ENCODE measurements around the gene NELFB. TPM values are rescaled to one million over a fixed set of nuclear protein-coding genes. Genes with fewer than 3 reads are reported as not detected.

Gene NELFB
- polyA plus RNA-seq, 4 donors = 34.7 to 62.5 (median 40.1) TPM

GRCh38 chr9:137303893-137304382, 48.8 kb downstream of the NELFB start:
- no peak for FAIRE-seq

GRCh38 chr9:137304383-137305059, 49.4 kb downstream of the NELFB start:
- peaks cover 5 to 64% (median 7%) of the 10 kb centered on the region in 3 donors for H3K4me1 ChIP-seq (ENCODE audit: control insufficient read depth in 3 of 3, insufficient read depth in 2 of 3, low read depth in 1 of 3, low read length in 2 of 3)
- WGBS, 3 donors = 20 to 36% (median 26%) methylated on average over 10 to 16 of the region's 16 CpGs

More at GRCh38 chr9:137303893-137304382, 48.8 kb downstream of the NELFB start:
- H3K9me3 ChIP-seq (ENCODE audit: control insufficient read depth in 2 of 2, insufficient read depth in 1 of 2, low read depth in 1 of 2, low read length in 1 of 2) = no peaks in the 10 kb centered on the region
- H3K36me3 ChIP-seq (ENCODE audit: control insufficient read depth in 3 of 3, insufficient read depth in 2 of 3, low read depth in 1 of 3, low read length in 3 of 3) = peaks cover 0 to 14% (median 0%) of the 10 kb centered on the region in 3 donors
- H3K4me3 ChIP-seq (ENCODE audit: low read depth in 1 of 3, low read length in 3 of 3) = no peak overlapping the region
- H3K27me3 ChIP-seq (ENCODE audit: control insufficient read depth in 3 of 3, insufficient read depth in 3 of 3, low read length in 3 of 3) = no peaks in the 10 kb centered on the region
- peak overlapping the region; percentile 34 to 98 (median 91) for H3K27ac ChIP-seq (ENCODE audit: low read depth in 1 of 3, low read length in 2 of 3)
- WGBS, 3 donors = 24 to 72% (median 45%) methylated on average over 16 to 22 of the region's 22 CpGs
- H3K4me1 ChIP-seq (ENCODE audit: control insufficient read depth in 3 of 3, insufficient read depth in 2 of 3, low read depth in 1 of 3, low read length in 2 of 3) = peaks cover 5 to 61% (median 7%) of the 10 kb centered on the region in 3 donors
- DNase-seq = peak in 1 of 2 donors; percentile 33

GRCh38 chr9:137305060-137305797, 50.1 kb downstream of the NELFB start:
- 10 to 20% (median 20%) methylated on average over 30 to 36 of the region's 36 CpGs for WGBS, 3 donors
- Histone ChIP-seq H3K4me3 (ENCODE audit: low read depth in 1 of 3, low read length in 3 of 3) (peak overlapping the region in 2 of 3 donors; percentile 2 to 55), H3K9me3 (ENCODE audit: control insufficient read depth in 2 of 2, insufficient read depth in 1 of 2, low read depth in 1 of 2, low read length in 1 of 2) (no peaks in the 10 kb centered on the region), H3K36me3 (ENCODE audit: control insufficient read depth in 3 of 3, insufficient read depth in 2 of 3, low read depth in 1 of 3, low read length in 3 of 3) (peaks cover 0 to 4% (median 0%) of the 10 kb centered on the region in 3 donors), H3K4me1 (ENCODE audit: control insufficient read depth in 3 of 3, insufficient read depth in 2 of 3, low read depth in 1 of 3, low read length in 2 of 3) (peaks cover 5 to 71% (median 7%) of the 10 kb centered on the region in 3 donors), H3K27me3 (ENCODE audit: control insufficient read depth in 3 of 3, insufficient read depth in 3 of 3, low read length in 3 of 3) (no peaks in the 10 kb centered on the region), H3K27ac (ENCODE audit: low read depth in 1 of 3, low read length in 2 of 3) (peak overlapping the region; percentile 53 to 79 (median 65))
- DNase-seq = peak; percentile 75 to 81
- FAIRE-seq = no peak

More at GRCh38 chr9:137304383-137305059, 49.4 kb downstream of the NELFB start:
- H3K9me3 ChIP-seq (ENCODE audit: control insufficient read depth in 2 of 2, insufficient read depth in 1 of 2, low read depth in 1 of 2, low read length in 1 of 2) = no peaks in the 10 kb centered on the region
- H3K27me3 ChIP-seq (ENCODE audit: control insufficient read depth in 3 of 3, insufficient read depth in 3 of 3, low read length in 3 of 3) = no peaks in the 10 kb centered on the region
- peak in 1 of 2 donors; percentile 52 for DNase-seq
- peaks cover 0 to 9% (median 0%) of the 10 kb centered on the region in 3 donors for H3K36me3 ChIP-seq (ENCODE audit: control insufficient read depth in 3 of 3, insufficient read depth in 2 of 3, low read depth in 1 of 3, low read length in 3 of 3)
- H3K27ac ChIP-seq (ENCODE audit: low read depth in 1 of 3, low read length in 2 of 3) = peak overlapping the region; percentile 8 to 79 (median 65)
- no peak for FAIRE-seq
- peak overlapping the region in 1 of 3 donors; percentile 55 for H3K4me3 ChIP-seq (ENCODE audit: low read depth in 1 of 3, low read length in 3 of 3)

GRCh38 chr9:137305798-137306065, 50.6 kb downstream of the NELFB start:
- WGBS, 3 donors = 8 to 18% (median 9%) methylated on average over 7 to 8 of the region's 8 CpGs
- no peaks in the 10 kb centered on the region for H3K9me3 ChIP-seq (ENCODE audit: control insufficient read depth in 2 of 2, insufficient read depth in 1 of 2, low read depth in 1 of 2, low read length in 1 of 2)
- DNase-seq = no peak
- peak overlapping the region in 2 of 3 donors; percentile 2 to 55 for H3K4me3 ChIP-seq (ENCODE audit: low read depth in 1 of 3, low read length in 3 of 3)
- peaks cover 0 to 4% (median 0%) of the 10 kb centered on the region in 3 donors for H3K36me3 ChIP-seq (ENCODE audit: control insufficient read depth in 3 of 3, insufficient read depth in 2 of 3, low read depth in 1 of 3, low read length in 3 of 3)
- FAIRE-seq = no peak
- H3K27ac ChIP-seq (ENCODE audit: low read depth in 1 of 3, low read length in 2 of 3) = peak overlapping the region in 2 of 3 donors; percentile 65 to 79
- no peaks in the 10 kb centered on the region for H3K27me3 ChIP-seq (ENCODE audit: control insufficient read depth in 3 of 3, insufficient read depth in 3 of 3, low read length in 3 of 3)
- H3K4me1 ChIP-seq (ENCODE audit: control insufficient read depth in 3 of 3, insufficient read depth in 2 of 3, low read depth in 1 of 3, low read length in 2 of 3) = peaks cover 5 to 76% (median 7%) of the 10 kb centered on the region in 3 donors

- peak overlapping the region in 2 of 3 donors; percentile 65 to 79 for H3K27ac ChIP-seq (ENCODE audit: low read depth in 1 of 3, low read length in 2 of 3)
- no peak for FAIRE-seq
- no peaks in the 10 kb centered on the region for H3K27me3 ChIP-seq (ENCODE audit: control insufficient read depth in 3 of 3, insufficient read depth in 3 of 3, low read length in 3 of 3)
- H3K9me3 ChIP-seq (ENCODE audit: control insufficient read depth in 2 of 2, insufficient read depth in 1 of 2, low read depth in 1 of 2, low read length in 1 of 2) = no peaks in the 10 kb centered on the region
- H3K4me1 ChIP-seq (ENCODE audit: control insufficient read depth in 3 of 3, insufficient read depth in 2 of 3, low read depth in 1 of 3, low read length in 2 of 3) = peaks cover 5 to 81% (median 7%) of the 10 kb centered on the region in 3 donors
- H3K36me3 ChIP-seq (ENCODE audit: control insufficient read depth in 3 of 3, insufficient read depth in 2 of 3, low read depth in 1 of 3, low read length in 3 of 3) = peaks cover 0 to 4% (median 0%) of the 10 kb centered on the region in 3 donors
- DNase-seq = no peak
- H3K4me3 ChIP-seq (ENCODE audit: low read depth in 1 of 3, low read length in 3 of 3) = peak overlapping the region in 1 of 3 donors; percentile 55
- 15 to 25% (median 18%) methylated on average over 26 to 30 of the region's 30 CpGs for WGBS, 3 donors
Measured at GRCh38 chr9:137306066-137306849, 51.1 kb downstream of the NELFB start.

- FAIRE-seq (no peak), DNase-seq (no peak)
- H3K4me3 ChIP-seq (ENCODE audit: low read depth in 1 of 3, low read length in 3 of 3) = peak overlapping the region in 1 of 3 donors; percentile 55
- H3K27me3 ChIP-seq (ENCODE audit: control insufficient read depth in 3 of 3, insufficient read depth in 3 of 3, low read length in 3 of 3) = no peaks in the 10 kb centered on the region
- peaks cover 5 to 87% (median 7%) of the 10 kb centered on the region in 3 donors for H3K4me1 ChIP-seq (ENCODE audit: control insufficient read depth in 3 of 3, insufficient read depth in 2 of 3, low read depth in 1 of 3, low read length in 2 of 3)
- peak overlapping the region in 2 of 3 donors; percentile 26 to 79 for H3K27ac ChIP-seq (ENCODE audit: low read depth in 1 of 3, low read length in 2 of 3)
- peaks cover 0 to 4% (median 0%) of the 10 kb centered on the region in 3 donors for H3K36me3 ChIP-seq (ENCODE audit: control insufficient read depth in 3 of 3, insufficient read depth in 2 of 3, low read depth in 1 of 3, low read length in 3 of 3)
- no peaks in the 10 kb centered on the region for H3K9me3 ChIP-seq (ENCODE audit: control insufficient read depth in 2 of 2, insufficient read depth in 1 of 2, low read depth in 1 of 2, low read length in 1 of 2)
- WGBS, 3 donors = 12 to 36% (median 32%) methylated on average over 19 to 23 of the region's 23 CpGs
Measured at GRCh38 chr9:137306850-137307254, 51.7 kb downstream of the NELFB start.

GRCh38 chr9:137307255-137308056, 52.3 kb downstream of the NELFB start:
- FAIRE-seq (no peak), DNase-seq (peak; percentile 77 to 90)
- Histone ChIP-seq H3K4me1 (ENCODE audit: control insufficient read depth in 3 of 3, insufficient read depth in 2 of 3, low read depth in 1 of 3, low read length in 2 of 3) (peaks cover 7 to 93% (median 7%) of the 10 kb centered on the region in 3 donors), H3K27ac (ENCODE audit: low read depth in 1 of 3, low read length in 2 of 3) (peak overlapping the region in 2 of 3 donors; percentile 26 to 79), H3K36me3 (ENCODE audit: control insufficient read depth in 3 of 3, insufficient read depth in 2 of 3, low read depth in 1 of 3, low read length in 3 of 3) (peaks cover 0 to 4% (median 0%) of the 10 kb centered on the region in 3 donors), H3K27me3 (ENCODE audit: control insufficient read depth in 3 of 3, insufficient read depth in 3 of 3, low read length in 3 of 3) (no peaks in the 10 kb centered on the region), H3K9me3 (ENCODE audit: control insufficient read depth in 2 of 2, insufficient read depth in 1 of 2, low read depth in 1 of 2, low read length in 1 of 2) (no peaks in the 10 kb centered on the region), H3K4me3 (ENCODE audit: low read depth in 1 of 3, low read length in 3 of 3) (peak overlapping the region in 1 of 3 donors; percentile 55)
- WGBS, 3 donors = 11 to 35% (median 24%) methylated on average over 26 to 30 of the region's 30 CpGs

Measured in small intestine (tissue), 7 donors.